ENCODE data around the gene LAMB4.

Gene LAMB4

GRCh38 chr7:107989618-107990373 lies 140.4 kb downstream of the LAMB4 start:
- DNase-seq = no peak

- no peak for DNase-seq
Measured at GRCh38 chr7:107982918-107983389, 147.2 kb downstream of the LAMB4 start.

- DNase-seq = no peak
Measured at GRCh38 chr7:107982042-107982840, 147.9 kb downstream of the LAMB4 start.

GRCh38 chr7:107981466-107981865 lies 148.7 kb downstream of the LAMB4 start:
- no peak for DNase-seq

- no peak for DNase-seq
Measured at GRCh38 chr7:107980671-107981190, 149.4 kb downstream of the LAMB4 start.

GRCh38 chr7:107980171-107980570 lies 150.0 kb downstream of the LAMB4 start:
- DNase-seq = no peak

- no peak for DNase-seq
Measured at GRCh38 chr7:107978815-107979408, 151.2 kb downstream of the LAMB4 start.

- DNase-seq = no peak
Measured at GRCh38 chr7:107977048-107977447, 153.1 kb downstream of the LAMB4 start.

GRCh38 chr7:107976620-107977019 lies 153.5 kb downstream of the LAMB4 start:
- DNase-seq = no peak

GRCh38 chr7:107975394-107976013 lies 154.7 kb downstream of the LAMB4 start:
- DNase-seq = no peak

- no peak for DNase-seq
Measured at GRCh38 chr7:107973861-107974260, 156.3 kb downstream of the LAMB4 start.

All from activated CD8-positive, alpha-beta memory T cell treated with anti-CD3 and anti-CD28 coated beads, Interleukin-2, amount 50 U/mL, for 48 hours (primary cell).